HCT116 (cell line): ENCODE results near the gene VN1R2. TPM values are rescaled to one million over a fixed set of nuclear protein-coding genes. Genes with fewer than 3 reads are reported as not detected.

ENCODE experiments used
- ATAC-seq: fragments of 200-7000 bp; cut with Tn5 transposase; 2 replicates; pipeline ENCODE4 v1.9.1; 2020; ENCODE audit warnings: mild to moderate bottlenecking, moderate library complexity
- BruUV-seq: library from RNA; stranded (reverse); fragments of 400-500 nt; replicated peaks from 2 replicates; lab custom pipeline; 2021; lab: Mats Ljungman, UMichigan
- CTCF ChIA-PET: fragments of 300-600 bp; sonication (Branson Sonifier 250); formaldehyde crosslinking; loops from one replicate; lab custom pipeline; 2021; ENCODE audit warnings: antibody characterized with exemption; lab: Charles Lee
- POLR2A ChIA-PET: fragments of 300-600, 350-600 bp; sonication (Branson Sonifier 250); formaldehyde crosslinking; loops from one replicate; lab custom pipeline; 2021; ENCODE audit warnings: antibody characterized with exemption; lab: Charles Lee
- RAD21 ChIA-PET, 2 experiments: fragments of 300-600 bp; sonication (Branson Sonifier 250); formaldehyde crosslinking; loops; one replicate each; lab custom pipeline; 2023; ENCODE audit warnings: low total read pairs in 2 of 2; ENCODE audit not compliant: uncharacterized antibody in 2 of 2, unreplicated experiment in 2 of 2, low non-redundant PET in 1 of 2; lab: Charles Lee
- DNase-seq: peaks from one replicate; pipeline ENCODE4 v3.0.0-alpha.2; 2010; ENCODE audit warnings: low read depth, low spot score
- H2AFZ ChIP-seq: fragments of 200-600 bp; shearing (Covaris generic), sonication (generic); 2 replicates; pipeline ENCODE4 v1.6.1; 2017; ENCODE audit warnings: low read depth, mixed run types, mixed read lengths, antibody characterized with exemption, low read length; ENCODE audit not compliant: poor library complexity, severe bottlenecking
- H3K27ac ChIP-seq: 2 replicates; pipeline ENCODE4 v1.5.1; 2012; ENCODE audit warnings: low read depth, low read length
- H3K27me3 ChIP-seq: fragments of 200-600 bp; sonication (generic); 2 replicates; pipeline ENCODE4 v1.6.1; 2016; ENCODE audit warnings: mixed run types, low read length, mixed read lengths; ENCODE audit not compliant: insufficient read depth
- H3K36me3 ChIP-seq, 2 experiments: fragments of 200-500 bp in 1 of 2; fragments of 200-600 bp in 1 of 2; sonication (Bioruptor generic) in 1 of 2; sonication (generic) in 1 of 2; 2 replicates each; pipeline versions ENCODE4 v1.5.1 to v1.6.1; 2014 to 2016; ENCODE audit warnings: low read length in 2 of 2, inconsistent platforms in 1 of 2, mixed read lengths in 1 of 2, mixed run types in 1 of 2; ENCODE audit not compliant: insufficient read depth in 2 of 2, control insufficient read depth in 1 of 2
- H3K4me1 ChIP-seq, 2 experiments: fragments of 200-600 bp in 1 of 2; sonication (generic) in 1 of 2; 2 replicates each; pipeline versions ENCODE4 v1.5.1 to v1.6.1; 2012 to 2017; ENCODE audit warnings: low read length in 2 of 2, inconsistent platforms in 1 of 2, mild to moderate bottlenecking in 1 of 2, mixed read lengths in 1 of 2, mixed run types in 1 of 2, moderate library complexity in 1 of 2; ENCODE audit not compliant: insufficient read depth in 2 of 2, control insufficient read depth in 1 of 2
- H3K4me2 ChIP-seq: fragments of 200-600 bp; sonication (generic); 2 replicates; pipeline ENCODE4 v1.6.1; 2017; ENCODE audit warnings: mixed run types, low read length, mixed read lengths
- H3K4me3 ChIP-seq, 2 experiments: fragments of 200-600 bp in 1 of 2; sonication (generic) in 1 of 2; replicated peaks in 1 of 2; 2 replicates each; pipeline ENCODE4 v1.5.1; 2011 to 2016; ENCODE audit warnings: low read length in 2 of 2, control low read depth in 1 of 2, low read depth in 1 of 2, mild to moderate bottlenecking in 1 of 2, mixed read lengths in 1 of 2, mixed run types in 1 of 2
- H3K79me2 ChIP-seq: fragments of 200-600 bp; sonication (generic); 2 replicates; pipeline ENCODE4 v1.6.1; 2017; ENCODE audit warnings: mild to moderate bottlenecking, mixed run types, low read length, moderate library complexity, mixed read lengths; ENCODE audit not compliant: insufficient read depth
- H3K9ac ChIP-seq: fragments of 200-600 bp; sonication (generic); 2 replicates; pipeline ENCODE4 v1.6.1; 2016; ENCODE audit warnings: low read length, mixed read lengths
- H3K9me2 ChIP-seq: fragments of 200-600 bp; sonication (generic), shearing (Covaris generic); 2 replicates; pipeline ENCODE4 v1.6.1; 2017; ENCODE audit warnings: mixed run types, mild to moderate bottlenecking, moderate library complexity; ENCODE audit not compliant: insufficient read depth
- H3K9me3 ChIP-seq, 2 experiments: fragments of 200-500 bp in 1 of 2; fragments of 200-600 bp in 1 of 2; sonication (Bioruptor generic) in 1 of 2; sonication (generic) in 1 of 2; 2 replicates each; pipeline ENCODE4 v1.6.1; 2014 to 2017; ENCODE audit warnings: low read length in 2 of 2, mixed read lengths in 2 of 2, inconsistent platforms in 1 of 2, low read depth in 1 of 2, mild to moderate bottlenecking in 1 of 2, mixed run types in 1 of 2, moderate library complexity in 1 of 2; ENCODE audit not compliant: control insufficient read depth in 1 of 2, insufficient read depth in 1 of 2
- H4K20me1 ChIP-seq: fragments of 200-600 bp; sonication (generic), shearing (Covaris generic); 2 replicates; pipeline ENCODE4 v1.6.1; 2017; ENCODE audit warnings: mixed run types, mild to moderate bottlenecking, moderate library complexity; ENCODE audit not compliant: insufficient read depth
- ATF3 ChIP-seq: IDR thresholded peaks from 2 replicates; pipeline ENCODE4 v1.6.1; 2012
- CBX3 ChIP-seq: IDR thresholded peaks from 2 replicates; pipeline ENCODE4 v1.6.1; 2012; ENCODE audit warnings: low read depth
- CTCF ChIP-seq, 3 experiments: fragments of 200-600 bp in 1 of 3; sonication (generic) in 1 of 3; IDR thresholded peaks in 2 of 3; conservative IDR thresholded peaks in 1 of 3; 2 replicates each; pipeline ENCODE4 v1.5.1; 2012 to 2017; ENCODE audit warnings: low read depth in 2 of 3, low read length in 2 of 3, antibody characterized with exemption in 1 of 3, borderline replicate concordance in 1 of 3, control low read depth in 1 of 3, mild to moderate bottlenecking in 1 of 3, mixed read lengths in 1 of 3, mixed run types in 1 of 3, moderate library complexity in 1 of 3; ENCODE audit not compliant: insufficient read depth in 1 of 3
- ELF1 ChIP-seq: IDR thresholded peaks from 2 replicates; pipeline ENCODE4 v1.6.1; 2012; ENCODE audit warnings: low read depth, borderline replicate concordance
- FOSL1 ChIP-seq: IDR thresholded peaks from 2 replicates; pipeline ENCODE4 v1.6.1; 2012; ENCODE audit warnings: low read depth
- JUND ChIP-seq: IDR thresholded peaks from 2 replicates; pipeline ENCODE4 v1.6.1; 2012
- REST ChIP-seq: IDR thresholded peaks from 2 replicates; pipeline ENCODE4 v1.6.1; 2012; ENCODE audit warnings: low read depth
- SRF ChIP-seq: IDR thresholded peaks from 2 replicates; pipeline ENCODE4 v1.6.1; 2012; ENCODE audit warnings: low read depth
- YY1 ChIP-seq: IDR thresholded peaks from 2 replicates; pipeline ENCODE4 v1.6.1; 2011; ENCODE audit warnings: low read length, low read depth, moderate library complexity, mild to moderate bottlenecking; ENCODE audit not compliant: insufficient replicate concordance; ENCODE audit errors: extremely low read depth
- ZBTB33 ChIP-seq: IDR thresholded peaks from 2 replicates; pipeline ENCODE4 v1.6.1; 2011; ENCODE audit warnings: mild to moderate bottlenecking, low read length, moderate library complexity; ENCODE audit not compliant: insufficient replicate concordance; ENCODE audit errors: extremely low read depth
- ZFX ChIP-seq: fragments of 450-650 bp; IDR thresholded peaks from 2 replicates; pipeline ENCODE4 v1.6.1; 2017
- intact Hi-C: fragments of 100-400 bp; cut with micrococcal nuclease; formaldehyde crosslinking; loops from 2 replicates; pipeline ENCODE4 v1.10.0; 2022
- total RNA-seq: library from RNA; stranded (reverse); gene quantifications from one replicate; pipeline ENCODE4 v1.2.1, GENCODE V29; 2021; ENCODE audit not compliant: unreplicated experiment

Gene VN1R2
- total RNA-seq, 1 experiment from 2014 or later = not detected

- no peak overlapping the region for H3K27ac ChIP-seq
- ChIA-PET CTCF (no interaction called here), POLR2A (no interaction called here), RAD21 (no interaction called here)
- ATAC-seq (no peak), DNase-seq (no peak)
- BruUV-seq = no TSS peak
- no peaks in the 10 kb centered on the region for H3K4me1 ChIP-seq
- no peak overlapping the region for H3K9ac ChIP-seq
- H3K36me3 ChIP-seq = no peaks in the 10 kb centered on the region
- no peaks in the 10 kb centered on the region for H3K9me2 ChIP-seq
- H3K27me3 ChIP-seq = no peaks in the 10 kb centered on the region
- no peak overlapping the region for H2AFZ ChIP-seq
- no peak overlapping the region for H3K4me3 ChIP-seq
- TF ChIP-seq CTCF (IDR thresholded peaks at IDR 0.05 in 2 of 3, conservative IDR thresholded peaks at IDR 0.05 in 1 of 3; ENCODE audit: borderline replicate concordance in 1 of 3, insufficient read depth in 1 of 3, low read depth in 2 of 3, low read length in 2 of 3) (no peak), YY1 (no peak), FOSL1 (no peak), SRF (no peak), ELF1 (no peak), REST (no peak), JUND (no peak), ATF3 (no peak), CBX3 (no peak), ZFX (no peak), ZBTB33 (no peak)
- no peak overlapping the region for H3K4me2 ChIP-seq
- intact Hi-C loops = no loop called here
- no peaks in the 10 kb centered on the region for H4K20me1 ChIP-seq
- H3K79me2 ChIP-seq = no peaks in the 10 kb centered on the region
- H3K9me3 ChIP-seq = peaks cover 0 to 10% of the 10 kb centered on the region in 2 experiments; a peak in 2 of 4 replicates
These were observed 33.5 kb upstream of the VN1R2 start for GRCh38 chr19:53224606-53225005.
